Mesenchymal stem cell (in vitro differentiated cells and primary cell): ENCODE measurements around the gene UCP2.

Experiments used
- DNase-seq: peaks from one replicate; pipeline ENCODE4 v3.0.0-alpha.2; 2013
- H2AFZ ChIP-seq: one replicate; pipeline ENCODE4 v1.6.1; 2013; ENCODE audit warnings: low read depth, mild to moderate bottlenecking, control low read depth, inconsistent platforms, low read length, moderate library complexity
- H2AK5ac ChIP-seq: 2 replicates; pipeline ENCODE4 v1.6.1; 2013; ENCODE audit warnings: low read length, moderate library complexity, mild to moderate bottlenecking, inconsistent platforms; ENCODE audit not compliant: severe bottlenecking
- H2BK120ac ChIP-seq: one replicate; pipeline ENCODE4 v1.6.1; 2013; ENCODE audit warnings: low read depth, mild to moderate bottlenecking, inconsistent platforms, low read length, moderate library complexity
- H2BK12ac ChIP-seq, 2 experiments: one replicate each; pipeline ENCODE4 v1.6.1; 2013; ENCODE audit warnings: inconsistent platforms in 2 of 2, low read length in 2 of 2, mild to moderate bottlenecking in 2 of 2, moderate library complexity in 2 of 2, control low read depth in 1 of 2
- H2BK15ac ChIP-seq: one replicate; pipeline ENCODE4 v1.6.1; 2013; ENCODE audit warnings: mild to moderate bottlenecking, low read depth, inconsistent platforms; ENCODE audit not compliant: poor library complexity, severe bottlenecking
- H2BK5ac ChIP-seq: 2 replicates; pipeline ENCODE4 v1.6.1; 2013; ENCODE audit warnings: low read depth, mild to moderate bottlenecking, low read length, control low read depth, inconsistent platforms; ENCODE audit not compliant: poor library complexity, severe bottlenecking
- H3K14ac ChIP-seq, 2 experiments: one replicate each; pipeline ENCODE4 v1.6.1; 2013; ENCODE audit warnings: inconsistent platforms in 2 of 2, low read length in 2 of 2, control low read depth in 1 of 2, mild to moderate bottlenecking in 1 of 2, moderate library complexity in 1 of 2
- H3K18ac ChIP-seq, 2 experiments: one replicate each; pipeline ENCODE4 v1.6.1; 2013; ENCODE audit warnings: inconsistent platforms in 2 of 2, low read length in 2 of 2, control low read depth in 1 of 2, low read depth in 1 of 2, mild to moderate bottlenecking in 1 of 2
- H3K23ac ChIP-seq, 2 experiments: one replicate each; pipeline ENCODE4 v1.6.1; 2013; ENCODE audit warnings: inconsistent platforms in 2 of 2, low read length in 2 of 2, mild to moderate bottlenecking in 2 of 2, moderate library complexity in 2 of 2, control low read depth in 1 of 2
- H3K27ac ChIP-seq: 2 replicates; pipeline ENCODE4 v1.5.1; 2013; ENCODE audit warnings: mild to moderate bottlenecking, moderate library complexity, low read length, control low read depth, inconsistent platforms; ENCODE audit not compliant: poor library complexity, severe bottlenecking
- H3K27me3 ChIP-seq, 2 experiments: 2 replicates each; pipeline versions ENCODE4 v1.6.1 to v1.7.0; 2013; ENCODE audit warnings: low read length in 2 of 2, mild to moderate bottlenecking in 2 of 2, moderate library complexity in 2 of 2, control low read depth in 1 of 2, inconsistent platforms in 1 of 2; ENCODE audit not compliant: control insufficient read depth in 1 of 2, insufficient read depth in 1 of 2
- H3K36me3 ChIP-seq, 2 experiments: 2 replicates each; pipeline versions ENCODE4 v1.6.1 to v1.7.0; 2013; ENCODE audit warnings: low read length in 2 of 2, control low read depth in 1 of 2, inconsistent platforms in 1 of 2, low read depth in 1 of 2, mild to moderate bottlenecking in 1 of 2; ENCODE audit not compliant: insufficient read depth in 2 of 2, control insufficient read depth in 1 of 2
- H3K4ac ChIP-seq, 2 experiments: one replicate each; pipeline ENCODE4 v1.6.1; 2013; ENCODE audit warnings: inconsistent platforms in 2 of 2, low read length in 2 of 2, mild to moderate bottlenecking in 2 of 2, moderate library complexity in 2 of 2, control low read depth in 1 of 2, low read depth in 1 of 2
- H3K4me1 ChIP-seq: 2 replicates; pipeline ENCODE4 v1.6.1; 2013; ENCODE audit warnings: low read depth, low read length, control low read depth; ENCODE audit not compliant: control insufficient read depth, insufficient read depth
- H3K4me2 ChIP-seq: 2 replicates; pipeline ENCODE4 v1.6.1; 2013; ENCODE audit warnings: low read length, mild to moderate bottlenecking, inconsistent platforms; ENCODE audit not compliant: poor library complexity, severe bottlenecking
- H3K4me3 ChIP-seq, 2 experiments: 2 replicates each; pipeline versions ENCODE4 v1.5.1 to v1.7.0; 2013; ENCODE audit warnings: low read length in 2 of 2, mild to moderate bottlenecking in 2 of 2, control low read depth in 1 of 2, low read depth in 1 of 2; ENCODE audit not compliant: insufficient read depth in 1 of 2
- H3K79me1 ChIP-seq: replicated peaks from 2 replicates; pipeline ENCODE4 v1.6.1; 2013; ENCODE audit warnings: mild to moderate bottlenecking, control low read depth, low read length, inconsistent platforms; ENCODE audit not compliant: poor library complexity, severe bottlenecking
- H3K9ac ChIP-seq: 2 replicates; pipeline ENCODE4 v1.7.0; 2013; ENCODE audit warnings: mild to moderate bottlenecking, low read length, moderate library complexity
- H3K9me3 ChIP-seq: 2 replicates; pipeline ENCODE4 v1.7.0; 2013; ENCODE audit warnings: mild to moderate bottlenecking, low read length; ENCODE audit not compliant: control insufficient read depth
- H4K8ac ChIP-seq: one replicate; pipeline ENCODE4 v1.6.1; 2013; ENCODE audit warnings: inconsistent platforms, mild to moderate bottlenecking, low read length, moderate library complexity
- H4K91ac ChIP-seq: one replicate; pipeline ENCODE4 v1.6.1; 2013; ENCODE audit warnings: mild to moderate bottlenecking, low read length, inconsistent platforms
- WGBS: methylation state at CpG from one replicate; pipeline ENCODE4 v1.1.7; 2013; ENCODE audit warnings: mixed read lengths; 5-methylcytosine and 5-hydroxymethylcytosine counted together

Gene UCP2

GRCh38 chr11:73950869-73951710 lies 31.6 kb downstream of the UCP2 start, which contains the start of gene DNAJB13:
TSS of gene DNAJB13 (plus strand) at chr11:73951026. CDS start at chr11:73951070, 44 bp downstream.
- Histone ChIP-seq H3K4me2 (no peak within 1 kb of the TSS), H3K4ac (no peak within 1 kb of the TSS), H2AFZ (no peak within 1 kb of the TSS), H3K79me1 (no peaks in the 10 kb centered on the region), H3K4me1 (peaks cover 20% of the 10 kb centered on the region), H3K27ac (peak within 1 kb of the TSS; percentile 93), H3K27me3 (no peaks in the 10 kb centered on the region), H3K9ac (no peak within 1 kb of the TSS), H4K8ac (no peak within 1 kb of the TSS), H3K36me3 (peaks cover 0 to 10% of the 10 kb centered on the region in 2 experiments), H2BK15ac (no peak within 1 kb of the TSS), H3K9me3 (peaks cover 5% of the 10 kb centered on the region), H2BK5ac (no peak within 1 kb of the TSS), H3K23ac (no peak within 1 kb of the TSS), H2BK12ac (no peak within 1 kb of the TSS), H2BK120ac (no peak within 1 kb of the TSS), H3K4me3 (no peak within 1 kb of the TSS), H4K91ac (no peak within 1 kb of the TSS), H3K18ac (no peak within 1 kb of the TSS), H2AK5ac (peak within 1 kb of the TSS; percentile 8), H3K14ac (no peak within 1 kb of the TSS)
- DNase-seq: peak; percentile 73
- 74% methylated on average over 12 of the region's 12 CpGs for WGBS

- Histone ChIP-seq H2AK5ac (no peak overlapping the region), H2BK15ac (no peak overlapping the region), H3K79me1 (no peaks in the 10 kb centered on the region), H3K23ac (no peak overlapping the region), H3K4ac (no peak overlapping the region), H2BK5ac (no peak overlapping the region), H3K18ac (no peak overlapping the region), H3K9me3 (peaks cover 5% of the 10 kb centered on the region), H2BK12ac (no peak overlapping the region), H4K91ac (no peak overlapping the region), H3K4me2 (no peak overlapping the region), H4K8ac (no peak overlapping the region), H3K27ac (no peak overlapping the region), H3K4me3 (no peak overlapping the region), H2BK120ac (no peak overlapping the region), H3K14ac (no peak overlapping the region), H3K4me1 (peaks cover 16% of the 10 kb centered on the region), H3K36me3 (peaks cover 0 to 10% of the 10 kb centered on the region in 2 experiments), H3K9ac (no peak overlapping the region), H2AFZ (no peak overlapping the region), H3K27me3 (no peaks in the 10 kb centered on the region)
- 97% methylated on average over 5 of the region's 5 CpGs for WGBS
- no peak for DNase-seq
These were observed 32.7 kb downstream of the UCP2 start for GRCh38 chr11:73949912-73950311.

GRCh38 chr11:73949246-73949645 lies 33.4 kb downstream of the UCP2 start:
- Histone ChIP-seq H3K23ac (no peak overlapping the region), H4K8ac (no peak overlapping the region), H3K4me3 (no peak overlapping the region), H2AFZ (no peak overlapping the region), H3K14ac (no peak overlapping the region), H2BK12ac (no peak overlapping the region), H3K27ac (no peak overlapping the region), H2BK120ac (no peak overlapping the region), H2BK15ac (no peak overlapping the region), H4K91ac (no peak overlapping the region), H3K36me3 (peaks cover 0 to 10% of the 10 kb centered on the region in 2 experiments), H2BK5ac (no peak overlapping the region), H3K27me3 (no peaks in the 10 kb centered on the region), H3K4ac (no peak overlapping the region), H3K18ac (no peak overlapping the region), H3K9ac (no peak overlapping the region), H3K4me1 (peaks cover 16% of the 10 kb centered on the region), H3K9me3 (peaks cover 5% of the 10 kb centered on the region), H3K79me1 (no peaks in the 10 kb centered on the region), H3K4me2 (no peak overlapping the region), H2AK5ac (no peak overlapping the region)
- 94% methylated on average over 4 of the region's 4 CpGs for WGBS
- no peak for DNase-seq

GRCh38 chr11:73946798-73947458 lies 35.7 kb downstream of the UCP2 start:
- Histone ChIP-seq H4K8ac (peak overlapping the region; percentile 5), H3K4me3 (no peak overlapping the region), H3K18ac (no peak overlapping the region), H4K91ac (no peak overlapping the region), H2BK5ac (no peak overlapping the region), H3K4me1 (peaks cover 8% of the 10 kb centered on the region), H3K4ac (no peak overlapping the region), H3K4me2 (no peak overlapping the region), H2AK5ac (no peak overlapping the region), H3K36me3 (peaks cover 0 to 10% of the 10 kb centered on the region in 2 experiments), H3K23ac (no peak overlapping the region), H3K79me1 (no peaks in the 10 kb centered on the region), H2BK15ac (no peak overlapping the region), H2AFZ (no peak overlapping the region), H3K14ac (no peak overlapping the region), H3K9me3 (peaks cover 5% of the 10 kb centered on the region), H2BK12ac (no peak overlapping the region), H3K27ac (no peak overlapping the region), H3K9ac (no peak overlapping the region), H2BK120ac (no peak overlapping the region), H3K27me3 (no peaks in the 10 kb centered on the region)
- WGBS: 92% methylated on average over 13 of the region's 13 CpGs
- no peak for DNase-seq
